Stimulated activated CD4-positive, alpha-beta T cell treated with anti-CD3 and anti-CD28 coated beads, Interleukin-2, amount 100 ng/mL, for 48 hours (primary cell): ENCODE measurements around the gene SMYD2.
A peak's percentile ranks its signal among the peaks of the same experiment; 100 is the strongest.

ENCODE experiments used
- DNase-seq, 2 donors: peaks; one replicate each; pipeline ENCODE4 v3.0.0-alpha.2; 2020

SMYD2 gene

DNA sequence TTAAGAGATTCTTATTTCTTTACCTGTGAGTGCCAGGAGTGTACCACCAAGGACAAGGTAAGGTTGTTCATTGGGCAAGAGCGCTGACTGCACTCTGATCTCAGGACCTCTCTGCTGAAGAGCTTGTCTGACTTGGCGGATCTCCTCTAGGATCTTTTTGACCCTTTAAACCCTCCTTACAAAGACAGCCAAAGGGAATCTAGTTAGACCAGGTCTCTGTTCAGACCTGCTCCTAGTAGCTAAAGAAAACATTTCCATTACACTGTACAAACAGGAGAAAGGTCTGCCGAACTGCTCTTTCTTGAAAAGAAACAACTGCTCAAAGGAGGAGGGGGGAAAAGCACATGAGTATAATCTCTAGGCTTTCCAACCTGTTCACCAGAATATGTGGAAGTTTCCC, 49.3 kb downstream of the SMYD2 start:
- no peak for DNase-seq

DNA sequence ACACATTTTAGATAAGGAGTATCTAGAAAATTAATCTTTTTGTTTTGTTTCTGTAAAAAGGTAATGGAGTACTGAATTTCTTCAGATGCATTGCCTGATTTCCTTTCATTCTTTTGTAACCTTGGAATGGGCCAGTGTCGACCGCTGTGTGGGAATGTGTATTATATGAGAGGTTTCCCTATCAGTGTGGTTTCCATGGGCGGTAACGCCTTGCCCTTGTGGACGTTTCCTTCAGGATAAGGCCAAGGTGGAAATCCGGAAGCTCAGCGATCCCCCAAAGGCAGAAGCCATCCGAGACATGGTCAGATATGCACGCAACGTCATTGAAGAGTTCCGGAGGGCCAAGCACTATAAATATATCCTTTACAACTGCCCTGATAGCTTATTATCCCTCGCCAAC, 49.8 kb downstream of the SMYD2 start:
- DNase-seq: no peak

DNA sequence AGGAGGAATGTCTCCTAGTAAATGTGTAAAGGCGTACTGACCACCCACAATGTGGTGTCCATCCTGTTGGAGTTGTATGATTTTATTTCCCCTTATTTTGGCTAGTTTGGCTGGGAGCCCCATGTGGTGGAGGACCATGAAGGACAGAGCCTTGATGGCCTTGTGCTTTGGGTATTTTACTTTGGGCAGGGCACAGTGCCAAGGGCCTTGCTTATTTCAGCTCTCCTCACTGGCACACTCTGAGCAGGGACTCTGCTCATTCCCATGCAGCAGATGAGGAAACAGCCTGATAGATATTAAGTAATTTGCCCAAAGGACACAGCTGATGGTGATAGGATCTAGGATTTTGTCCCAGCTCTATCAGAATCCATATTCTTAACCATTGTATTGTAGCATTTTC, 50.2 kb downstream of the SMYD2 start:
- no peak for DNase-seq

DNA sequence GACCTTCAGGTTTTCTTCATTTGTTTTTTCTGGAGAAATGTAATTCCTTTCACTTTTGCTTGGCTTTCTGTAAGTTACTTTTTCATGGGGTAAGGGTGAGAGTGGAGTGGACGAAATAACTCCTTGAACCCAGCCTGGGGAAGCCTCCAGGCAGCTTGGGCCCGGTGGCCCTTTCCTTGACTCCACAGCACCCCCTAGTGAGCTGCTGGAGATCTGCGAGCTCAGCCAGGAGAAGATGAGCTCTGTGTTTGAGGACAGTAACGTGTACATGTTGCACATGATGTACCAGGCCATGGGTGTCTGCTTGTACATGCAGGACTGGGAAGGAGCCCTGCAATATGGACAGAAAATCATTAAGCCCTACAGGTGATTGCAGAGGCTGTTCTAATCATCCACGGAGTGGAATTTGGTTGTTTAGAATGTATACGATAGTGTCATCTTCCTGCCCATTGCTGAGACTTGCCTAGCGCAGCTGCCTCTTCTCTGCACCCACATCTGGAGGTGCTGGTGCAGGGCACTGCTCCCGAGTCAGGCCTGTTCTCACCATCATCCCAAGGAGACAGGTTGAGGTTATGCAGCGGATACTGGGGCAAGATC, 51.0 kb downstream of the SMYD2 start:
- peak; percentile 64 to 65 for DNase-seq

DNA sequence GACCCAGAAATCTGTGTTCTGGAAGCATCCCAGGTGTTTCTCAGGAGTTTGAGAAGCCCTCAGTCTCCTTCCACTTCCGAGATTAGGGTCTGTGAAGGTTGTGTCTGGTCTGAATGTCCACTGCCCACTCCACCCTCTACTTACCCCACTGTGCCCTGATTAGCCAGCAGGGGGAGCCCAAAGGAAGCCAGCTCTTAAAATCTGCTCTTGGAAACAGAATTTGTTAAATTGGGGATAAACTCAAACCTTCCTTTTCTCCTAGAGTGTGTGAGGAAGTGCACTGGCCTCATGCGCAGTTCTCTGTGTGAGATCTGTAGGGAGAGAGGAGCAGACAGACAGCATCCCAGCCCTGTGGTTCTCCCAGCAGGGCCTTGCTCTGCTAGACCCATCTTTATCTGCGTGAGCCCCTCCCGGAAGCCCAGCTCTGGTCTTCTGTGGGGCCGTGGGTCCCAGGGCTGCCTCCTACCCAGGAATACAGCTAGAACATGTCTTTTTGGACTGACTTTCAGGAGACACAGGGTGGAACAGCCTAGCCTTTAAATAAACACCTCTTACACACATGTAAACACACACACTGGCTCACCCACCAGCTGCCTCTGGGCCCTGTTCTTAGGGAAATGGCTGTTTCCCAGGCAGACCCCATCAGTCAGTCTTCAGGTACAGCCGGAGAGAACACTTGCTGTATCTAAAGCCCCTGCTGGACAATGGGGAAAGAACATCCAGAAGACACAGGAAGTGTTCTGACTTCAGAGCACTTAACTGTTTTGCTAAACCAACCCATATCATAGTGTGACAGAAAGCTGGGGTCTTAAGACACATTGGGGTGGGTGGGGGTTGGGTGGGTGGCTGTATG, 52.2 kb downstream of the SMYD2 start:
- peak; percentile 36 to 55 for DNase-seq

DNA sequence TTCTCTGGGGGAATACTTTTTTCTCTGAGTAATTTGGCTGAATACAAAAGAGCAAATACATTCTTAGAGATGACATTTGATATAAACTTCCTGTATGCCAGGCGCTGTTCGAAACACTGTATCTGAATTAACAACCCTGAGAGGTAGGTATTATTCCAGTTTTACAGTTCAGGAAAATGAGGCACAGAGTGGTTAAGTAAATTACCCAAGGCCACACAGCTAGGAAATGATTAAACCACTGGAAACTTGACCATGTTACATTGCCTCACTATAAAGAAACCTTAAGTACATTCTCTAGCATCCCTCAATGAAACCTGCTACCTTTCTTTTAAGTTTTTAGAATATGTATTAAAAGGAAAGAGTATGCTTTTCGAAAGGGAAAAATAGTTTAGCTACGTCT, 54.6 kb downstream of the SMYD2 start:
- DNase-seq: no peak

DNA sequence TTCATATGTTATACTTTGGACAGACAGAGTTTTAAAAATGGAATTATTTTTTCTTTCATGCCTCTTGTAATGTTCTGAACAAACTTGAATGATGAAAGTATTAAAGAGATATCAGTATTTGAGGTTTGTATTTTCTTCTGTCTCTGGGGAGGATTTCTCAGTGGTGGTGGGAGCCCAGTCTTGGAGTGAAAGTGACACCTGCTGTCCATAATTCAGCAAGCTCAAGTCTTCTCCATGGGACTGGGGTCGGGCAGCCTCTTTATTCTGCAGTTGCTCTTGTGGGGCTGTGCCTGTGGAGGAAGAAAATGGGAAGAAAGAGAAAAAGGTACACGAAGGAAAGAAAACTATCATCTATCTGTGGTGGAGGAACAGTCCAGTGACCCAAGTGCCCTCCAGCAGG, 56.1 kb downstream of the SMYD2 start:
- DNase-seq: no peak

DNA sequence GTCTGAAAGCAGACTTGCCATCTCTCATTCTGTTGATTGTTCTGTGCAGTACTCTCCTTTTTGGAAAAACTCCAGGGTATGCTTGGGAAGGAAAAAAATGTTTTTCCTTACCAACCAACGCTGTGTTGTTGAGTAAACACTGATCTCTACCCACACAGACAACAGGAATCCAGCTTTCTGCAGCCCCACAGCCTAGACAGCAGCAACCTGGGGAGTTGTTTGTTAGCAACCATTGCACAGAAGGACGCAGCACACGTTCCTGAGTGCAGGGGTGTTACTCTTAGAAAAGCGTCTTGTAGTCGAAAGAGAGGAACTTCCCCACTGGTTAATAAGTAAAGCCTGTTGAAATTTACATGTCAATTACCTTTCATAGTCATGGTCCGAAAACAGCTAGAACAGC, 56.6 kb downstream of the SMYD2 start:
- no peak for DNase-seq

DNA sequence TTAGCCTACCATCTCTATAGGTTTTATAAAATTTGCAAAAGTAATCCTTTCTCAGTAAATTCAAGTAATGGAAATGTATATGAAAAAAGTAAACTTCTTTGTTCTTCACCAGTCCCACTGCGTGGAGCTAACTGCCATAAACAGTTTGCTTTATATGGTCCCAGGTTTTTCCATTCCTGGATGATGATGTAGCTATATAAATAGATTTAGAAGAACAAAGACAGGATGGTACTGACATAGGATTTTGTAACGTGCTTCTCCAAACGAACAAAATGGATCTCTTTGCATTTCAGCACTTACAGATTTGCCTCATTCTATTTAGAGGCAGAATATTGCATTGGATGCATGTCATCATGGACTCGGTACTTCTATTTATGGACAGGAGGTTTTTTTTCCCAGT, 57.3 kb downstream of the SMYD2 start:
- no peak for DNase-seq

DNA sequence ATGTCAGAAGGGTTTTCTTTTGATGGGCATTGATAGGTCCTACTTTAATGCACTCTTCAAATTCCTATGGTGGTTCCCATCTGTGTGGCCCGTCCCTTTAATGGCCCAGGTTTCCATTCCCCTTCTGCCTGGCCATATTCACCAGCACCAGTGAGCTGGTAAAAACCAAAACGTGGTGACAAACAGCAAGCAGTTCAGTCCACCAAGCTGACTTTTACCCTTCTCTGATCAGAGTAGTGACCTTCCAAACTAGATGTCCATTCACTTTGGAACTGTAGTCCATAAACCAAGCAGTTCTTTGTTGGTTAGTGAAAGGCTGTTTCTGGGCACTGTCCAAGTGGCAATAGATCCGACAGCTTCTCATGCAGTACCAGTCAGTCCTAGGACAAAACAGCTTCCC, 60.5 kb downstream of the SMYD2 start:
- DNase-seq: no peak

DNA sequence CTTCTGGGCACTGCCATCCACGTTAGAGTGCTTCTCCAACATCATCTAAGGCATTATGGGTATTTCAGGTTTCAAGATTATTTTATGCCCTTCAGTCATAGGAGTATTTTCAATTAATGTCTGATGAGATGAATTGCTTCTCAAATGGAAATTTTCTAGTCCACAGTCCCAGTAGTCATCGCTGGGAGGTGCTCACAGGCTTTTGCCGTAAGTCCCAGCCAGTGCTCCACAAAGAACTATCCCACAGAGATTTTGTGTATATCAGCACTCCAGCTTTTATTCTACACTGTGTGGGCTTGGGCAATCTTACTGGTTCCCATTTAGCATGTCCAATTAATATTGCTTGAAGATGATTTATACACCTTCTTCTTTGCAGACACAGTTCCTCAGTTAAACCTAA, 61.0 kb downstream of the SMYD2 start:
- no peak for DNase-seq

DNA sequence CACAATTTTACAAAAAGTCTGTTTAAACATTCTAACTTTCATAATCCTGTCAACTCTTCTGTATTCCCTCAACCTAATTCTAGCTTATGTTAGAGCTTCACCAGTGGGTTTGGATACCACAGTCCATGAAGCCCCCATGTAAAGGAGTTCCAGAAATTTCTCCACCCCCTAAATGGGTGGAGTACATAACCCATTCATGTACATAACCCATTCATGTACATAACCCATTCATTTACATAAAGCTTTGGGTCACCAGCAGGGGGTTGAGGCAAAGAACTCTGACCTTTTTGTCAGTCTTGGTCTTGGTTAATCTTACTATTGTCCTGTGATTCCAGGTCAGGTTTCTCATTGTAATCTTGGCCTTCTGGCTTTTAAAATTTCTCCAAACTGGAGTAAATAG, 61.6 kb downstream of the SMYD2 start:
- no peak for DNase-seq

DNA sequence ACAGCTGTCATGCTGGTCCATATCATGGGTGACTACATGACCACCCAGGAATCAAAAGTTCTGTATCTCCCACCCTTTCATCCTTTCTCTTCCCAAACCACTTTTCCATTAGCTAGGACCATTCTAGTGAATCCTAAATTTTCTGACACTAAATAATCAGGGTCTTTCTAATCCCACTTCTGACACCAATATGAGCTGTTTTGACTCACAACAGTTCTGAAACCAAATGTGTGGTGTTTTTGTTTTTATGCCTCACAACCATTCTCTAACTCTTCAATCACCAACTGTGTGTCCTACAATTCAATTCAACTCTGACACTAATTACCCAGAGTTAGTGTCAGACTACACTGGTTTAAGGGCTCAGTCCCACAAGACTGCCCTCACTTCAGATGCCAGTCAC, 63.9 kb downstream of the SMYD2 start:
- DNase-seq: no peak

DNA sequence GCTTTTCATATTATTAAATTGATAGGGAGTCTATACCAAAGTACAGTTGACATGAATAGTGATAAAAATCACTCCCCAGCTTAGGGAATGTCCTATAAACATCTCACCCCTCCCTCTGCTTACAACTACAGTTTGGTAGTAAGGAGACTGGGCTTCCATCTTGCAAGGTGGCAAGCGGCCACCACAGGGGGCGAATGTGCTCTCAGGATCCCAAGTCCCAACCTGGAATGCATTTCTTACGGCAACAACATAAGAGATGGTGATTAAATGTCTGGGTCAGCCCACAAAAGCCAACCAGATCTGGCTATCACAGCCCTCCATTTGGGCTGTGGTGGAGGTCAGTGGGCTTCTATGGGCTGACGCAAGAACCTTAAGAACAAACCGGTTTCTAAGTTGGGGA, 68.0 kb downstream of the SMYD2 start:
- DNase-seq: no peak

DNA sequence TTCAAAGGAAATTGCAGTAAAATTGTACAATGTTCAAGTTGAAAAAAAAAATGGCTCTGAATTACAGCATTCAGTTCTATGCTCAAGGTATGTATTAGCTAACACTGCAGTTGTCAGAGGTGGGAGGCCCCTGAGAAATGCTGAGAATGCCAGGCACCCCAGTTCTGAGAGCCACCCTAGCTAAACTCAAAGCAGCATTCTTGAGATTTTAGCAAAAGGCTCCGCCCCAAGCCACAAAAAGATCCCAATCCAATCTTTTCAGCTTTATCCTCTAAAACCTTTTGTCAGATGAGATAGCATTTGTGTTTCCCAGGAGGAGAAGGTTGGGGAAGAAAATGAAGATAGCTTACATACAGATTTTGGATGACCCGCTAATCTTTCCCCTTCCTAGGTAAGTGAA, 68.8 kb downstream of the SMYD2 start:
- DNase-seq: no peak

DNA sequence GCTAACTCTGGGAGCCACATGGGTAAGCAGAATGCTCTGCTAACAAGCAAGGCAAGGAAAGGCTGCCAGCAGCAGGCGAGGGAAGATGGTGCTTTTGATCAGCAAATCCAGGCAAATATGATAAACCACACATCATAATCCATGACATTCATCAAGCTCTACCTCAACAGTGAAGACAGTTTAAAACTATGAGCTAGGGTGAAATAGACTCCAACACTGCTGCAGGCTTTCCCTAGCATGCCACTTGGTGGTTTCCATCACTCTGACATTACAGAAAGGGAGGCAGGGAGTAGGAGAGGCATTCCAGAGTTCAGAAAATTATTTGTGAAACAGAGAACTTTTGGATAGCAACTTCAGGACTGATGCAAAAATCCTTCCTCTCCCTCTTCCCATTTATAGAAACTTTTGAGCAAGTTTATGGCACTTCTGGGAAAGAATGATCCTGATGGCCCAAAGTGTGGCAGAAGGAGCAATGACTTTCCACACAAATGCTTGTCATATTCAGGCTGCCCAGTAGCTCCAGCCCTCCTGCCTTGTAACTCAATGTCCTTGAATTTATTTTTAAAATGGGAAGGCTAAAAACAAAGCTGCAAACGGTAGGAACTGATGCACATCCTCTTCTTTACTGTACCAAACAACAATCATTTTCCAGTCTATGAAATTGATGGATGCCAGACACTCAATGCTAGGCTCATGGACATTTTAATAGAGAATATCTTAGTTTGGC, 70.8 kb downstream of the SMYD2 start:
- DNase-seq: no peak

DNA sequence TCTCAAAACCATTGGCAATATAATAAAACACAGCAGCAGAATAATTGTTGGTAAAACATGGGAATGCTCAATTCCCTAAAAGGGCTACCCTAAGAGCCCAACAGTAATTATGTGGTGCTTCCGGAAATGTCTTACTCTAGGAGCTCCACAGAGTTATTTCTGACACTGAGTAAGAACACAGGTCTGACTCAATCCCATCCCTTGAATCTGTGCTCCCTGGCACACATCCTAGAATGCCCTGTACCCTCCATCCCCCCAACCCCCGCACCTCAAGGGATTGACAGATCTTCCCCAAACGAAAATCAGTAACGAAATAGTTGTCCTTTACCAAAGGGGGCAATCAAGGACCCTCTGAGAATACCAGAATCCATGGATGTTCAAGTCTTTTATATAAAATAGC, 71.9 kb downstream of the SMYD2 start:
- no peak for DNase-seq

DNA sequence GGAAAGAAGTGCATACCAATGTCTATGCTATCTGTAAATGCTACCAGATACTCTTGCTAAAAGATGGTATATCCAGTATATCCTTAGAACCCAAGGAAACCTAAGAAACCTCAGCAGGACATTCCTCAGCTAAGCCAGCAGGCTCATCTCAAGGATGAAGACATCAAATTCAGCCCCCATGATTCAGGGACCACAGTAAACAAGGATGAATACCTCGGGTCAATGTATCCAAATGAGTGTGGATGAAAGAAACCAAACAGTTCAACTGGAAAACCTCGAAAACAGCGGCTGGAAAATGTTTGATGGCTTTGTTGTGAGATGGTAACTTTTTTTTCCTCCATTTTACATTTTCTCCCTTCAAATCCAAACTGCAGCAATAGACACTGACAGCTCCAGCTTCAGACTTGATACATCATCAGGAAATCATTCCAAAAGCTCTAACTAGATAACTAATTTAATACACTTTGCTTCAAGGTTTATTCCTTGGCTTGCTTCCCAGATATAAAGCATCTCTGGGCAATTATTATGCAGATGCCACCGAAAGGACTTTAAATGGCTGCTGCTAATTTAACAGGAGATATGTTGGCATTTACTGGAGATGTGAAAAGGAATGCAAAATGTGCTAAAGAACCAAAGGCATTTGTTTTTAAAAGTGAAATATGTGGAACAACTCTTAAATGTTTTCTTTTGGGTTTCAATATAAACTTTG, 73.6 kb downstream of the SMYD2 start:
- no peak for DNase-seq

DNA sequence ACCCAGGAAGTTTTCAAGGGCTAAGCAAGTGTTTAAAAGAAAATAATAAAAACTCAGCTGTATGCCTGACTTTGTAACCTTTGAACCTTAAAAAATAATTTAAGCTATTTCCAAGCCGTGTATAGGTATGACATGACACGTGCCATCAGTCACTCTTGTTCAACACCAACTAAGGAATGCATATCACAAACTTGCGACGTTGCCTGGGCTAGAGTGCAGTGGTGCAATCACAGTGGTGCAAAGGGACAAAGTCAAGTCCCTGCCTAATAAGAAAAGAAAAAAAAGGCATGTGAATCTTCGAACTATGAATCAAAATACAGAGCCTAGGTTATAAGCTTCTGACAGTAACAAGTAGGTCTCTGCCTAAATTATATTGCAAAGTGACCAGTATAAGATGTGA, 79.2 kb downstream of the SMYD2 start:
- no peak for DNase-seq

DNA sequence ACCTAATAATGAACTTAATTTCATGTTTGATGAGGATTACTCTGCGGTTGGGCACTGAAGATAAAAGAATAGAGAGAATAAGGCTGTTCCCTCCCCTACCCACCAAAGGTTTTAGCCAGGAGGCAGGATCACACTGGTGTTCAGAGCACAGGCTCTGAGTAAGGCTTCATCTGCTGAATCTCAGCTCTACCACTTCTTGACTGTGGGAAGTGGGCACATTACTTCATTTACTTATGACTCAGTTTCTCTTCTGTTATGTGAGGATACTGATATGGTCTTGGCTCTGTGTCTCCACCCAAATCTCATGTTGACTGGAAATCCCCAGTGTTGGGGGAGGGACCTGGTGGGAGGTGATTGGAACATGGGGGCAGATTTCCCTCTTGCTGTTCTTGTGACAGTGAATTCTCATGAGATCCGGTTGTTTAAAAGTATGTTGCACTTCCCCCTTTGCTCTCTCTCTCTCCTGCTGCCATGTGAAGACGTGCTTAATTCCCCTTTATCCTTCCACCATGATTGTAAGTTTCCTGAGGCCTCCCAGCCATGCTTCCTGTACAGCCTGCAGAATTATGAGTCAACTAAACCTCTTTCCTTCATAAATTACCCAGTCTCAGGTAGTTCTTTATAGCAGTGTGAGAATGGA, 79.7 kb downstream of the SMYD2 start:
- DNase-seq: no peak

DNA sequence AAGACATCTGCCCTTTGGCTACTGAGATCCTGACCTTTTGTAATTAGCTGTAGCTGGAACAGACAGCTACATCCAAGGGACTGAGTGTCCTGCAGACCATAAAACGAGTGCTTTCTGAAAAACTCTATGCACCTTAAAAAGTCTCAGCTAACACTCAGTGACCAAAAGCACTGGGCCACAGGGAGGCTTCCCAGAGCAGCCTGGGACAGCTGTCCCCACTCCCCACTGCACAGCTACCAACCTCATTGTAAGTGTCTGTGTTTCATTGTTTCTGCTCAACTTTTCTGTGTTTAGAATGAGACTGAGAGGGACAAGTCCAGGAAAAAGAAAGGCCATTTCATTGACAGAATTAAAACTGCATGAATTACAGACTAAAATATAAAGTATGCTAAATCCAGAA, 80.7 kb downstream of the SMYD2 start:
- DNase-seq: no peak

DNA sequence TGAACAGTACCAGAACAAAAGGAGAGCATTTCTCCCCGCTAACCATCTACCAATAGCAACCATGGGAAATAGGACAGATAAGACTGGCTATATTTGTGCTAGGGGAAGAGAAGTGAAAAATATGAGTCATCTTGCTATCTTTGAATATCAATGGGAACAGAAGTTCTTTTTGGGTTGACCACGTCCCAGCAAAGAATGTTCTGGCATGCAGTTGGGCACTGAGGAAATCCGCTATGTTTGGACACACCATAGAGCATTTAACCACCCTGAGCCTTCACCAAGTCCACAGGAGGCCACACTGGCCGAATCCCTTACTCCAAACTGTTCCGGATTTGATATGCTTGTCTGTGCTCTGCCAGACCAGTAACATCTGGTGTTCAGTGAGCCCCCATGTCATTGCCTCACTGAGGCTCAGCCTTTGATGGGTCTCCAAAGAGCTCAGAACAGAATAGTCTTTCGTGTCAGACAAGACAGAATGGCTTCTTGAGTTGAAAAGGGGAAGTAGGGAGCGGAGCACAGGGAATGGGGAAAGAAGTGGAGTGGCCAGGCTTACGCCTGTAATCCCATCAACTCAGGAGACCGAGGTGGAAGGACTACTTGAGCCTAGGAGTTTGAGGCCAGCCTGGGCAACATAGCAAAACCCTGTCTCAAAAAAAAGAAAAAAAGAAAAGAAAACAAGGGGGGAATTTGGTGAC, 81.4 kb downstream of the SMYD2 start:
- DNase-seq: no peak
